ENCODE results near the gene NFS1. TPM values are rescaled to one million over a fixed set of nuclear protein-coding genes. Genes with fewer than 3 reads are reported as not detected.

Gene NFS1
- total and polyA plus RNA-seq, 3 donors from 2014 or later: 84.1 to 90.6 (median 86.6) TPM

GRCh38 chr20:35654415-35654814 lies 44.7 kb downstream of the NFS1 start:
- Histone ChIP-seq H3K27me3 (no peaks in the 10 kb centered on the region), H3K4me3 (no peak overlapping the region), H3K27ac (no peak overlapping the region), H3K4me1 (no peaks in the 10 kb centered on the region), H3K9me3 (no peaks in the 10 kb centered on the region), H3K36me3 (ENCODE audit: low read depth, missing control alignments) (no peaks in the 10 kb centered on the region)
- DNase-seq: no peak
- TF ChIP-seq POLR2A (IDR thresholded peaks at IDR 0.05) (no peak), CTCF (IDR thresholded peaks at IDR 0.05) (no peak)
- WGBS, 2 donors: 93 to 98% methylated on average over 9 of the region's 9 CpGs
- intact Hi-C loops (cut with DNase I; ENCODE audit: low total_unique reads): no loop called here

GRCh38 chr20:35653893-35654292 lies 45.3 kb downstream of the NFS1 start:
- no peaks in the 10 kb centered on the region for H3K4me1 ChIP-seq
- TF ChIP-seq CTCF (IDR thresholded peaks at IDR 0.05): no peak
- no peak for TF ChIP-seq POLR2A (IDR thresholded peaks at IDR 0.05)
- H3K36me3 ChIP-seq (ENCODE audit: low read depth, missing control alignments): no peaks in the 10 kb centered on the region
- intact Hi-C loops (cut with DNase I; ENCODE audit: low total_unique reads): no loop called here
- H3K27me3 ChIP-seq: no peaks in the 10 kb centered on the region
- H3K4me3 ChIP-seq: no peak overlapping the region
- H3K27ac ChIP-seq: no peak overlapping the region
- no peaks in the 10 kb centered on the region for H3K9me3 ChIP-seq
- DNase-seq: no peak
- 87 to 89% methylated on average over 4 of the region's 4 CpGs for WGBS, 2 donors

- no peak for TF ChIP-seq CTCF (IDR thresholded peaks at IDR 0.05)
- TF ChIP-seq POLR2A (IDR thresholded peaks at IDR 0.05): no peak
- Histone ChIP-seq H3K27ac (no peak overlapping the region), H3K36me3 (ENCODE audit: low read depth, missing control alignments) (no peaks in the 10 kb centered on the region), H3K9me3 (no peaks in the 10 kb centered on the region), H3K4me3 (no peak overlapping the region), H3K27me3 (no peaks in the 10 kb centered on the region), H3K4me1 (no peaks in the 10 kb centered on the region)
- intact Hi-C loops (cut with DNase I; ENCODE audit: low total_unique reads): no loop called here
- no peak for DNase-seq
- WGBS, 2 donors: 98 to 100% methylated on average over 3 of the region's 3 CpGs
These were observed 45.8 kb downstream of the NFS1 start for GRCh38 chr20:35653430-35653734.

- Histone ChIP-seq H3K27me3 (no peaks in the 10 kb centered on the region), H3K27ac (no peak overlapping the region), H3K4me1 (no peaks in the 10 kb centered on the region), H3K4me3 (no peak overlapping the region), H3K36me3 (ENCODE audit: low read depth, missing control alignments) (no peaks in the 10 kb centered on the region), H3K9me3 (no peaks in the 10 kb centered on the region)
- DNase-seq: no peak
- 92 to 94% methylated on average over 10 to 13 of the region's 13 CpGs for WGBS, 2 donors
- intact Hi-C loops (cut with DNase I; ENCODE audit: low total_unique reads): no loop called here
- TF ChIP-seq CTCF (IDR thresholded peaks at IDR 0.05) (no peak), POLR2A (IDR thresholded peaks at IDR 0.05) (no peak)
These were observed 46.3 kb downstream of the NFS1 start for GRCh38 chr20:35652641-35653429.

GRCh38 chr20:35651958-35652357 lies 47.2 kb downstream of the NFS1 start:
- H3K4me1 ChIP-seq: no peaks in the 10 kb centered on the region
- H3K4me3 ChIP-seq: no peak overlapping the region
- DNase-seq: no peak
- H3K27me3 ChIP-seq: no peaks in the 10 kb centered on the region
- no peaks in the 10 kb centered on the region for H3K9me3 ChIP-seq
- H3K36me3 ChIP-seq (ENCODE audit: low read depth, missing control alignments): no peaks in the 10 kb centered on the region
- intact Hi-C loops (cut with DNase I; ENCODE audit: low total_unique reads): no loop called here
- TF ChIP-seq CTCF (IDR thresholded peaks at IDR 0.05): no peak
- no peak for TF ChIP-seq POLR2A (IDR thresholded peaks at IDR 0.05)
- no peak overlapping the region for H3K27ac ChIP-seq
